H9 (cell line): ENCODE measurements around the gene C18orf63. TPM values are rescaled to one million over a fixed set of nuclear protein-coding genes. Genes with fewer than 3 reads are reported as not detected.

ENCODE experiments used
- DNase-seq: peaks from one replicate; pipeline ENCODE4 v3.0.0-alpha.2; 2017
- H2AFZ ChIP-seq: one replicate; pipeline ENCODE4 v1.6.1; 2013; ENCODE audit warnings: mild to moderate bottlenecking, low read length, control low read depth, moderate library complexity
- H2AK5ac ChIP-seq: 2 replicates; pipeline ENCODE4 v1.6.1; 2013; ENCODE audit warnings: low read length, control low read depth, mixed read lengths; ENCODE audit not compliant: insufficient read length
- H2BK120ac ChIP-seq: one replicate; pipeline ENCODE4 v1.6.1; 2013; ENCODE audit warnings: low read depth, mild to moderate bottlenecking, low read length, control low read depth, inconsistent platforms; ENCODE audit not compliant: poor library complexity, severe bottlenecking
- H2BK12ac ChIP-seq: 2 replicates; pipeline ENCODE4 v1.6.1; 2013; ENCODE audit warnings: low read length, control low read depth, mixed read lengths, low read depth; ENCODE audit not compliant: insufficient read length
- H2BK15ac ChIP-seq: 2 replicates; pipeline ENCODE4 v1.6.1; 2013; ENCODE audit warnings: low read depth, low read length, control low read depth
- H2BK20ac ChIP-seq: one replicate; pipeline ENCODE4 v1.6.1; 2013; ENCODE audit warnings: low read depth, mild to moderate bottlenecking, low read length, control low read depth, inconsistent platforms; ENCODE audit not compliant: poor library complexity, severe bottlenecking
- H2BK5ac ChIP-seq: 2 replicates; pipeline ENCODE4 v1.6.1; 2013; ENCODE audit warnings: low read length, control low read depth, mixed read lengths; ENCODE audit not compliant: insufficient read length
- H3K14ac ChIP-seq: 2 replicates; pipeline ENCODE4 v1.6.1; 2013; ENCODE audit warnings: low read length, control low read depth; ENCODE audit not compliant: insufficient read depth
- H3K18ac ChIP-seq: 2 replicates; pipeline ENCODE4 v1.6.1; 2013; ENCODE audit warnings: low read depth, mild to moderate bottlenecking, mixed read lengths, low read length, control low read depth; ENCODE audit not compliant: insufficient read length
- H3K23ac ChIP-seq: 2 replicates; pipeline ENCODE4 v1.6.1; 2013; ENCODE audit warnings: low read length, control low read depth, mixed read lengths, low read depth; ENCODE audit not compliant: insufficient read length
- H3K23me2 ChIP-seq: 2 replicates; pipeline ENCODE4 v1.6.1; 2013; ENCODE audit warnings: low read depth, mild to moderate bottlenecking, mixed read lengths, low read length, control low read depth; ENCODE audit not compliant: insufficient read length, poor library complexity, severe bottlenecking
- H3K27ac ChIP-seq: 2 replicates; pipeline ENCODE4 v1.5.1; 2013; ENCODE audit warnings: low read length, control low read depth, mixed read lengths, low read depth; ENCODE audit not compliant: insufficient read length
- H3K27me3 ChIP-seq: 2 replicates; pipeline ENCODE4 v1.6.1; 2013; ENCODE audit warnings: low read length, control low read depth, inconsistent platforms; ENCODE audit not compliant: insufficient read depth
- H3K4ac ChIP-seq: 2 replicates; pipeline ENCODE4 v1.6.1; 2013; ENCODE audit warnings: low read depth, mild to moderate bottlenecking, control low read depth, inconsistent platforms, low read length, moderate library complexity
- H3K4me1 ChIP-seq: 2 replicates; pipeline ENCODE4 v1.6.1; 2013; ENCODE audit warnings: low read length, control low read depth, inconsistent platforms; ENCODE audit not compliant: insufficient read depth
- H3K4me2 ChIP-seq: 2 replicates; pipeline ENCODE4 v1.6.1; 2013; ENCODE audit warnings: low read length, control low read depth, mixed read lengths; ENCODE audit not compliant: insufficient read length, insufficient read depth
- H3K56ac ChIP-seq: 2 replicates; pipeline ENCODE4 v1.6.1; 2013; ENCODE audit warnings: low read depth, mild to moderate bottlenecking, mixed read lengths, low read length, control low read depth; ENCODE audit not compliant: insufficient read length
- H3K79me1 ChIP-seq: 2 replicates; pipeline ENCODE4 v1.6.1; 2013; ENCODE audit warnings: low read depth, mild to moderate bottlenecking, moderate library complexity, low read length, control low read depth, inconsistent platforms; ENCODE audit not compliant: insufficient read depth, poor library complexity, severe bottlenecking
- H3K79me2 ChIP-seq: 2 replicates; pipeline ENCODE4 v1.6.1; 2013; ENCODE audit warnings: low read length, control low read depth, inconsistent platforms; ENCODE audit not compliant: insufficient read depth
- H3K9ac ChIP-seq: 2 replicates; pipeline ENCODE4 v1.6.1; 2013; ENCODE audit warnings: low read length, control low read depth, mixed read lengths; ENCODE audit not compliant: insufficient read length; ENCODE audit errors: extremely low read depth
- H3K9me3 ChIP-seq: one replicate; pipeline ENCODE4 v1.6.1; 2013; ENCODE audit warnings: low read depth, low read length, inconsistent platforms; ENCODE audit not compliant: control insufficient read depth
- H3T11ph ChIP-seq: one replicate; pipeline ENCODE4 v1.6.1; 2013; ENCODE audit warnings: mild to moderate bottlenecking, low read length, control low read depth, inconsistent platforms
- H4K20me1 ChIP-seq: one replicate; pipeline ENCODE4 v1.6.1; 2013; ENCODE audit not compliant: control insufficient read depth, insufficient read length, insufficient read depth
- H4K5ac ChIP-seq: 2 replicates; pipeline ENCODE4 v1.6.1; 2013; ENCODE audit warnings: low read depth, mild to moderate bottlenecking, mixed read lengths, low read length, control low read depth; ENCODE audit not compliant: insufficient read length
- H4K8ac ChIP-seq: replicated peaks from 2 replicates; pipeline ENCODE4 v1.6.1; 2013; ENCODE audit warnings: low read length, control low read depth, mixed read lengths, low read depth; ENCODE audit not compliant: insufficient read length
- H4K91ac ChIP-seq: 2 replicates; pipeline ENCODE4 v1.6.1; 2013; ENCODE audit warnings: low read depth, mild to moderate bottlenecking, moderate library complexity, mixed read lengths, low read length, control low read depth; ENCODE audit not compliant: insufficient read length
- H3K27ac Mint-ChIP-seq, 3 experiments: 2 replicates in 2 of 3; 3 replicates in 1 of 3; pipeline ENCODE4 v1.8.0; 2020 to 2021; ENCODE audit warnings: mixed read lengths in 3 of 3, mild to moderate bottlenecking in 1 of 3, moderate library complexity in 1 of 3
- H3K27me3 Mint-ChIP-seq: 2 replicates; pipeline ENCODE4 v1.8.0; 2021; ENCODE audit warnings: low read depth, mild to moderate bottlenecking, moderate library complexity, mixed read lengths
- H3K36me3 Mint-ChIP-seq, 3 experiments: 2 replicates in 2 of 3; 3 replicates in 1 of 3; pipeline ENCODE4 v1.8.0; 2020 to 2021; ENCODE audit warnings: low read depth in 3 of 3, mixed read lengths in 3 of 3; ENCODE audit not compliant: insufficient read depth in 1 of 3
- H3K4me1 Mint-ChIP-seq, 2 experiments: 2 replicates each; pipeline ENCODE4 v1.8.0; 2020; ENCODE audit warnings: mixed read lengths in 2 of 2
- H3K4me3 Mint-ChIP-seq, 2 experiments: 2 replicates in 1 of 2; 3 replicates in 1 of 2; pipeline ENCODE4 v1.8.0; 2020 to 2021; ENCODE audit warnings: mild to moderate bottlenecking in 2 of 2, mixed read lengths in 2 of 2, moderate library complexity in 1 of 2
- H3K9me3 Mint-ChIP-seq, 2 experiments: 2 replicates in 1 of 2; 3 replicates in 1 of 2; pipeline ENCODE4 v1.8.0; 2020; ENCODE audit warnings: mild to moderate bottlenecking in 2 of 2, mixed read lengths in 2 of 2, moderate library complexity in 1 of 2
- WGBS: extraction: QIAGEN DNeasy Blood & Tissue Kit; methylation state at CpG from one replicate; pipeline ENCODE4 v1.1.7; 2013; ENCODE audit warnings: missing lambda C conversion rate, low lambda C conversion rate, mixed read lengths; ENCODE audit not compliant: insufficient read length; ENCODE audit errors: extremely low coverage; 5-methylcytosine and 5-hydroxymethylcytosine counted together
- total RNA-seq: library from RNA; stranded (reverse); gene quantifications from 2 replicates; pipeline ENCODE4 v1.2.1, GENCODE V29; 2021
- TF ChIP-seq, protein P1 (sequence below): fragments of 200-600 bp; sonication (generic); conservative IDR thresholded peaks from 3 replicates; pipeline ENCODE4 v1.8.0; 2021; ENCODE audit warnings: antibody characterized with exemption, mild to moderate bottlenecking

The C18orf63 gene
- total RNA-seq, 1 experiment from 2014 or later, result not detected

DNA sequence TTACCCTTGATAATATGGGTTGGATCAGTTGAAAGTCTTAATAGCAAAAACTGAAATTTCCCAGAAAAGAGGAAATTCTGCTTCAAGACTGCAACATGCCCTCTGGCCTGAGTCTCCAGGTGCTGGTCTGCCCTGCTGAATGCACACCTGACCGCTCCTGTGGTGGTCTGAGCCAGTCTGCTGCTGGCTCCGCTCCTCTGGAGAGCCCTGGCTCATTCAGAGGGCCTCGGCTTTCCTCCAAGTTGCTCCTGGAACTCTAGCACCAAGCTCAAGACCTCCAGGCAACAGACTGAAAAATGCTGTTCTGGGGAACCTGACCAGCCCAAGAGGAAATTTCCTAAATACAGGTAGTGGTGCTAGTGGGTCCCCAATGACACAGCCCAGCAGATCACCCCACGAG lies 76.7 kb downstream of the C18orf63 start:
- no peak for DNase-seq
- no peaks in the 10 kb centered on the region for H3K23me2 ChIP-seq
- H2BK12ac ChIP-seq, result no peak overlapping the region
- H2BK20ac ChIP-seq, result no peak overlapping the region
- no peak overlapping the region for H3K56ac ChIP-seq
- H2BK15ac ChIP-seq, result no peak overlapping the region
- no peaks in the 10 kb centered on the region for H4K20me1 ChIP-seq
- H2BK5ac ChIP-seq, result no peak overlapping the region
- H3K27me3 ChIP-seq, result no peaks in the 10 kb centered on the region
- H3T11ph ChIP-seq, result no peak overlapping the region
- H2BK120ac ChIP-seq, result no peak overlapping the region
- no peak overlapping the region for H4K91ac ChIP-seq
- H3K4me1 Mint-ChIP-seq, result peaks cover 8 to 9% of the 10 kb centered on the region in 2 experiments
- no peak overlapping the region for H4K8ac ChIP-seq
- H3K27ac ChIP-seq, result no peak overlapping the region
- no peak overlapping the region for H3K4me2 ChIP-seq
- no peaks in the 10 kb centered on the region for H3K79me1 ChIP-seq
- peaks cover 2% of the 10 kb centered on the region; the same call in 1 of the 2 replicates for H3K27me3 Mint-ChIP-seq
- H2AFZ ChIP-seq, result no peak overlapping the region
- H3K36me3 Mint-ChIP-seq, result no peaks in the 10 kb centered on the region
- no peak overlapping the region for H3K27ac Mint-ChIP-seq
- no peak overlapping the region for H3K4me3 Mint-ChIP-seq
- H3K9me3 ChIP-seq, result no peaks in the 10 kb centered on the region
- no peak overlapping the region for H3K18ac ChIP-seq
- H3K14ac ChIP-seq, result no peak overlapping the region
- TF ChIP-seq, protein P1, sequence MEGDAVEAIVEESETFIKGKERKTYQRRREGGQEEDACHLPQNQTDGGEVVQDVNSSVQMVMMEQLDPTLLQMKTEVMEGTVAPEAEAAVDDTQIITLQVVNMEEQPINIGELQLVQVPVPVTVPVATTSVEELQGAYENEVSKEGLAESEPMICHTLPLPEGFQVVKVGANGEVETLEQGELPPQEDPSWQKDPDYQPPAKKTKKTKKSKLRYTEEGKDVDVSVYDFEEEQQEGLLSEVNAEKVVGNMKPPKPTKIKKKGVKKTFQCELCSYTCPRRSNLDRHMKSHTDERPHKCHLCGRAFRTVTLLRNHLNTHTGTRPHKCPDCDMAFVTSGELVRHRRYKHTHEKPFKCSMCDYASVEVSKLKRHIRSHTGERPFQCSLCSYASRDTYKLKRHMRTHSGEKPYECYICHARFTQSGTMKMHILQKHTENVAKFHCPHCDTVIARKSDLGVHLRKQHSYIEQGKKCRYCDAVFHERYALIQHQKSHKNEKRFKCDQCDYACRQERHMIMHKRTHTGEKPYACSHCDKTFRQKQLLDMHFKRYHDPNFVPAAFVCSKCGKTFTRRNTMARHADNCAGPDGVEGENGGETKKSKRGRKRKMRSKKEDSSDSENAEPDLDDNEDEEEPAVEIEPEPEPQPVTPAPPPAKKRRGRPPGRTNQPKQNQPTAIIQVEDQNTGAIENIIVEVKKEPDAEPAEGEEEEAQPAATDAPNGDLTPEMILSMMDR, result no peak
- no peak overlapping the region for H3K23ac ChIP-seq
- H4K5ac ChIP-seq, result no peak overlapping the region
- no peaks in the 10 kb centered on the region for H3K4me1 ChIP-seq
- H3K79me2 ChIP-seq, result no peaks in the 10 kb centered on the region
- H3K9me3 Mint-ChIP-seq, result no peaks in the 10 kb centered on the region
- H2AK5ac ChIP-seq, result no peak overlapping the region
- H3K4ac ChIP-seq, result no peak overlapping the region
- no CpG with 5 or more reads among the region's 4 CpGs for WGBS
- H3K9ac ChIP-seq, result no peak overlapping the region
